Heart right ventricle (tissue), 16 donors: Measurements from ENCODE around the gene UQCR11. TPM values are rescaled to one million over a fixed set of nuclear protein-coding genes. Genes with fewer than 3 reads are reported as not detected.

Experiments used
- ATAC-seq, 8 donors: fragments of 200-7000 bp; cut with Tn5 transposase; one replicate each; pipeline ENCODE4 v1.9.1; 2020; ENCODE audit warnings: mild to moderate bottlenecking in 8 of 8, moderate library complexity in 8 of 8, moderate number of reproducible peaks in 1 of 8
- DNase-seq, 2 donors: peaks; one replicate each; pipeline ENCODE4 v3.0.0-alpha.2; 2020
- H3K27ac ChIP-seq, 10 donors: fragments of 200-600 bp; sonication (generic) in 2 of 10; one replicate each; pipeline versions ENCODE4 v1.5.0 to v1.8.0; 2020 to 2022; ENCODE audit warnings: mild to moderate bottlenecking in 3 of 10
- H3K27me3 ChIP-seq, 7 donors: fragments of 200-600 bp; one replicate each; pipeline ENCODE4 v1.8.0; 2021 to 2022; ENCODE audit warnings: mild to moderate bottlenecking in 2 of 7
- H3K36me3 ChIP-seq, 9 donors: fragments of 200-600 bp; sonication (generic) in 1 of 9; one replicate each; pipeline versions ENCODE4 v1.5.0 to v1.8.0; 2020 to 2022; ENCODE audit warnings: mild to moderate bottlenecking in 2 of 9
- H3K4me1 ChIP-seq, 9 donors: fragments of 200-600 bp; sonication (generic) in 1 of 9; one replicate each; pipeline versions ENCODE4 v1.5.0 to v1.8.0; 2020 to 2022; ENCODE audit warnings: mild to moderate bottlenecking in 4 of 9
- H3K4me3 ChIP-seq, 10 donors: fragments of 200-600 bp; sonication (generic) in 2 of 10; one replicate each; pipeline versions ENCODE4 v1.5.0 to v1.8.0; 2020 to 2022; ENCODE audit warnings: mild to moderate bottlenecking in 7 of 10, moderate library complexity in 2 of 10
- H3K9me3 ChIP-seq, 11 donors: fragments of 200-600 bp in 10 of 11; sonication (generic) in 2 of 11; one replicate each; pipeline versions ENCODE4 v1.5.0 to v1.8.0; 2013 to 2022; ENCODE audit warnings: mild to moderate bottlenecking in 2 of 11, control low read depth in 1 of 11, moderate library complexity in 1 of 11
- CTCF ChIP-seq, 9 donors: fragments of 200-600 bp; sonication (generic) in 2 of 9; IDR thresholded peaks; one replicate each; pipeline versions ENCODE4 v1.5.0 to v1.8.0; 2021 to 2022; ENCODE audit warnings: antibody characterized with exemption in 9 of 9, mild to moderate bottlenecking in 5 of 9, moderate library complexity in 1 of 9
- WGBS, 2 donors: extraction: QIAGEN DNeasy Blood & Tissue Kit; methylation state at CpG; one replicate each; pipeline ENCODE4 v1.1.7; 2013; ENCODE audit warnings: inconsistent platforms in 1 of 2; 5-methylcytosine and 5-hydroxymethylcytosine counted together
- intact Hi-C, 10 donors: fragments of 100-400 bp; cut with DNase I; formaldehyde crosslinking; loops; one replicate each; pipeline versions ENCODE4 v1.11.1 to v1.14.2; 2022
- polyA plus RNA-seq, 2 donors: library from polyadenylated mRNA; stranded (reverse); fragments of 200-250 nt; gene quantifications; one replicate each; pipeline ENCODE4 v1.2.3, GENCODE V29; 2013
- total RNA-seq, 10 donors: library from RNA; stranded (reverse); fragmentation: NEBNext Ultra II Directional in 3 of 10; extraction: Animal tissue kit (Norgen Biotek cat#: 25700) in 3 of 10; gene quantifications; one replicate each; pipeline versions ENCODE4 v1.2.1 to v1.2.4, GENCODE V29; 2021 to 2023
- donor health status: Arrhythmogenic right ventricular cardiomyopathy.
- donor health status: ischemic (EF 13 %, LVEDD 7.1; RV severe dilation, severe dysfunction).
- donor health status: healthy with polysubstance abuse.
- donor health status: DM: no; HTN: yes; CAD: no.
- donor health status: DM: no; HTN: no; CAD: no.
- donor health status: ischemic (EF 25% LVEDD 6.9; RV normal size, moderate dysfunction).
- donor health status: ischemic (EF 25% LVEDD 5.7; RV mildly dilated, moderate dysfunction).
- donor health status: healthy.
- donor health status: DM: yes; HTN: yes; CAD: no.
- donor health status: Ischemic cardiomyopathy.
- donor health status: ischemic (EF 35%, LVEDD 5.7; RV mildly dilated, moderate dysfunction).
- donor health status: nonischemic (EF 11% LVEDD 7.7; RV severe dilation, severe dysfunction).
- donor health status: DM: yes; HTN: yes; CAD: no.
- donor health status: PGD.
- donor health status: ischemic (EF 29% LVEDD 5.4; RV normal size, mild dysfunction).
- donor health status: nonischemic (EF 23%, LVEDD 6.1; RV moderate dilation, normal function).

UQCR11 gene
- total and polyA plus RNA-seq, 12 donors: 141 to 1,132 (median 792) TPM

GRCh38 chr19:1575323-1576241, 29.7 kb downstream of the UQCR11 start:
- H3K36me3 ChIP-seq: peaks cover 0 to 49% (median 11%) of the 10 kb centered on the region in 9 donors
- DNase-seq (no peak), ATAC-seq (no peak)
- H3K4me1 ChIP-seq: peaks cover 0 to 13% (median 0%) of the 10 kb centered on the region in 9 donors
- no peak overlapping the region for H3K27ac ChIP-seq
- no peak for TF ChIP-seq CTCF (IDR thresholded peaks at IDR 0.05)
- H3K27me3 ChIP-seq: no peaks in the 10 kb centered on the region
- no peaks in the 10 kb centered on the region for H3K9me3 ChIP-seq
- intact Hi-C loops: no loop called here
- H3K4me3 ChIP-seq: no peak overlapping the region
- WGBS, 2 donors: 87% methylated on average over 22 of the region's 22 CpGs

- Histone ChIP-seq H3K4me1 (peaks cover 0 to 13% (median 0%) of the 10 kb centered on the region in 9 donors), H3K27me3 (no peaks in the 10 kb centered on the region), H3K9me3 (no peaks in the 10 kb centered on the region), H3K27ac (no peak overlapping the region), H3K4me3 (no peak overlapping the region), H3K36me3 (peaks cover 0 to 39% (median 6%) of the 10 kb centered on the region in 9 donors)
- ATAC-seq: no peak
- WGBS, 2 donors: 89 to 91% methylated on average over 34 of the region's 34 CpGs
- TF ChIP-seq CTCF (IDR thresholded peaks at IDR 0.05): no peak
- intact Hi-C loops: no loop called here
- no peak for DNase-seq
Observed at GRCh38 chr19:1574354-1575136, 30.7 kb downstream of the UQCR11 start.

- 86 to 87% methylated on average over 9 of the region's 9 CpGs for WGBS, 2 donors
Observed at GRCh38 chr19:1572795-1573194, 32.5 kb downstream of the UQCR11 start.

More at GRCh38 chr19:1572795-1573194, 32.5 kb downstream of the UQCR11 start:
- Histone ChIP-seq H3K4me3 (no peak overlapping the region), H3K27me3 (no peaks in the 10 kb centered on the region), H3K4me1 (peaks cover 3 to 19% (median 6%) of the 10 kb centered on the region in 9 donors), H3K27ac (no peak overlapping the region), H3K9me3 (no peaks in the 10 kb centered on the region), H3K36me3 (peaks cover 0 to 21% (median 1%) of the 10 kb centered on the region in 9 donors)
- intact Hi-C loops: no loop called here
- ATAC-seq (no peak), DNase-seq (no peak)
- TF ChIP-seq CTCF (IDR thresholded peaks at IDR 0.05): no peak
